Naive B cell (primary cell): ENCODE data around the gene JMY. TPM values are rescaled to one million over a fixed set of nuclear protein-coding genes. Genes with fewer than 3 reads are reported as not detected.
A peak's percentile ranks its signal among the peaks of the same experiment; 100 is the strongest.
"Not testable (repeated sequence)": the region's sequence is repeated elsewhere in the genome, so short reads cannot be mapped to it uniquely, and the experiment has no call there.

Experiments used
- ATAC-seq, 2 donors: fragments of 150-1000 bp; cut with Tn5 transposase; 2 replicates each; pipeline ENCODE4 v1.10.0; 2021; ENCODE audit warnings: low read depth in 2 of 2, mild to moderate bottlenecking in 2 of 2, moderate library complexity in 2 of 2
- DNase-seq: peaks from one replicate; pipeline ENCODE4 v3.0.0; 2022
- H3K27ac Mint-ChIP-seq, 6 donors: one replicate each; pipeline ENCODE4 v1.8.0; 2020 to 2022; ENCODE audit warnings: mild to moderate bottlenecking in 6 of 6, mixed read lengths in 6 of 6, moderate library complexity in 5 of 6, inconsistent platforms in 2 of 6
- H3K27me3 Mint-ChIP-seq, 3 donors: one replicate each; pipeline ENCODE4 v1.8.0; 2021 to 2022; ENCODE audit warnings: mixed read lengths in 3 of 3, mild to moderate bottlenecking in 1 of 3
- H3K36me3 Mint-ChIP-seq, 2 donors: one replicate each; pipeline ENCODE4 v1.8.0; 2020 to 2022; ENCODE audit warnings: mixed read lengths in 2 of 2, inconsistent platforms in 1 of 2, mild to moderate bottlenecking in 1 of 2
- H3K4me1 Mint-ChIP-seq, 3 donors: one replicate each; pipeline ENCODE4 v1.8.0; 2020 to 2022; ENCODE audit warnings: mixed read lengths in 3 of 3, inconsistent platforms in 1 of 3, mild to moderate bottlenecking in 1 of 3, moderate library complexity in 1 of 3
- H3K4me3 Mint-ChIP-seq, 8 donors: one replicate each; pipeline ENCODE4 v1.8.0; 2020 to 2022; ENCODE audit warnings: mild to moderate bottlenecking in 8 of 8, mixed read lengths in 8 of 8, moderate library complexity in 8 of 8, inconsistent platforms in 2 of 8
- H3K9me3 Mint-ChIP-seq, 7 donors: one replicate each; pipeline ENCODE4 v1.8.0; 2020 to 2022; ENCODE audit warnings: mixed read lengths in 7 of 7, mild to moderate bottlenecking in 5 of 7, inconsistent platforms in 2 of 7, moderate library complexity in 1 of 7
- polyA plus RNA-seq, 6 donors: library from polyadenylated mRNA; unstranded; fragments of 300-500 nt; fragmentation: Illumina TruSeq; gene quantifications; one replicate each; pipeline ENCODE4 v1.2.3, GENCODE V29; 2021; ENCODE audit warnings: low read depth in 6 of 6

JMY gene
- polyA plus RNA-seq, 6 donors from 2014 or later, result 3.1 to 5.2 (median 4.6) TPM

- ATAC-seq (no peak), DNase-seq (no peak)
- no peaks in the 10 kb centered on the region for H3K9me3 Mint-ChIP-seq
- peak overlapping the region in 2 of 6 donors; percentile 54 to 59 for H3K27ac Mint-ChIP-seq
- no peaks in the 10 kb centered on the region for H3K27me3 Mint-ChIP-seq
- H3K36me3 Mint-ChIP-seq, result no peaks in the 10 kb centered on the region
- no peak overlapping the region for H3K4me3 Mint-ChIP-seq
- H3K4me1 Mint-ChIP-seq, result peaks cover 38 to 61% (median 54%) of the 10 kb centered on the region in 3 donors
These were observed 6.5 kb downstream of the JMY start for GRCh38 chr5:79242242-79243039.

GRCh38 chr5:79243224-79243623 is 7.3 kb downstream of the JMY start:
- Mint-ChIP-seq H3K27me3 (no peaks in the 10 kb centered on the region), H3K4me3 (no peak overlapping the region), H3K27ac (no peak overlapping the region), H3K36me3 (no peaks in the 10 kb centered on the region), H3K4me1 (peaks cover 32 to 53% (median 49%) of the 10 kb centered on the region in 3 donors), H3K9me3 (no peaks in the 10 kb centered on the region)
- ATAC-seq (no peak), DNase-seq (no peak)

GRCh38 chr5:79254067-79254466 is 18.1 kb downstream of the JMY start:
- H3K27ac Mint-ChIP-seq, result peak overlapping the region in 1 of 6 donors; percentile 78

GRCh38 chr5:79255786-79256557 is 20.0 kb downstream of the JMY start:
- DNase-seq (no peak), ATAC-seq (no peak)
- Mint-ChIP-seq H3K27ac (no peak overlapping the region), H3K9me3 (peaks cover 0 to 13% (median 6%) of the 10 kb centered on the region in 7 donors), H3K4me3 (peak overlapping the region in 1 of 8 donors; percentile 35), H3K4me1 (peaks cover 27 to 53% (median 32%) of the 10 kb centered on the region in 3 donors), H3K36me3 (peaks cover 13 to 28% of the 10 kb centered on the region in 2 donors), H3K27me3 (no peaks in the 10 kb centered on the region)

More at GRCh38 chr5:79254067-79254466, 18.1 kb downstream of the JMY start:
- not testable (repeated sequence) for DNase-seq, H3K4me3 Mint-ChIP-seq, ATAC-seq, H3K27me3 Mint-ChIP-seq
- H3K9me3 Mint-ChIP-seq, result peaks cover 0 to 13% (median 6%) of the 10 kb centered on the region in 7 donors
- peaks cover 34 to 60% (median 35%) of the 10 kb centered on the region in 3 donors for H3K4me1 Mint-ChIP-seq
- H3K36me3 Mint-ChIP-seq, result peaks cover 13 to 28% of the 10 kb centered on the region in 2 donors

GRCh38 chr5:79256563-79256962 is 20.6 kb downstream of the JMY start:
- H3K4me1 Mint-ChIP-seq, result peaks cover 27 to 50% (median 33%) of the 10 kb centered on the region in 3 donors
- H3K27ac Mint-ChIP-seq, result no peak overlapping the region
- ATAC-seq (no peak), DNase-seq (no peak)
- H3K36me3 Mint-ChIP-seq, result peaks cover 13 to 28% of the 10 kb centered on the region in 2 donors
- H3K27me3 Mint-ChIP-seq, result no peaks in the 10 kb centered on the region
- H3K9me3 Mint-ChIP-seq, result peaks cover 0 to 13% (median 6%) of the 10 kb centered on the region in 7 donors
- H3K4me3 Mint-ChIP-seq, result no peak overlapping the region

GRCh38 chr5:79257314-79257713 is 21.4 kb downstream of the JMY start:
- Mint-ChIP-seq H3K27me3 (no peaks in the 10 kb centered on the region), H3K36me3 (peaks cover 8 to 24% of the 10 kb centered on the region in 2 donors), H3K9me3 (peaks cover 0 to 13% (median 6%) of the 10 kb centered on the region in 7 donors), H3K4me1 (peaks cover 32 to 51% (median 35%) of the 10 kb centered on the region in 3 donors), H3K27ac (peak overlapping the region in 1 of 6 donors; percentile 47), H3K4me3 (no peak overlapping the region)
- ATAC-seq, result no peak
- DNase-seq, result no peak

GRCh38 chr5:79258801-79259200 is 22.9 kb downstream of the JMY start:
- Mint-ChIP-seq H3K27me3 (no peaks in the 10 kb centered on the region), H3K4me3 (no peak overlapping the region), H3K36me3 (peaks cover 4 to 14% of the 10 kb centered on the region in 2 donors), H3K27ac (peak overlapping the region in 1 of 6 donors; percentile 20), H3K9me3 (peaks cover 0 to 5% (median 0%) of the 10 kb centered on the region in 7 donors), H3K4me1 (peaks cover 32 to 52% (median 46%) of the 10 kb centered on the region in 3 donors)
- DNase-seq (no peak), ATAC-seq (no peak)

- Mint-ChIP-seq H3K4me3 (no peak overlapping the region), H3K9me3 (peaks cover 0 to 3% (median 0%) of the 10 kb centered on the region in 7 donors), H3K27ac (no peak overlapping the region), H3K4me1 (peaks cover 29 to 46% (median 40%) of the 10 kb centered on the region in 3 donors), H3K36me3 (peaks cover 4 to 11% of the 10 kb centered on the region in 2 donors), H3K27me3 (no peaks in the 10 kb centered on the region)
- no peak for DNase-seq
- no peak for ATAC-seq
These were observed 23.5 kb downstream of the JMY start for GRCh38 chr5:79259383-79259782.

GRCh38 chr5:79259810-79260209 is 23.9 kb downstream of the JMY start:
- no peak for DNase-seq
- H3K27me3 Mint-ChIP-seq, result no peaks in the 10 kb centered on the region
- H3K4me1 Mint-ChIP-seq, result peaks cover 25 to 42% (median 36%) of the 10 kb centered on the region in 3 donors
- no peak for ATAC-seq
- H3K4me3 Mint-ChIP-seq, result no peak overlapping the region
- H3K36me3 Mint-ChIP-seq, result peaks cover 4 to 7% of the 10 kb centered on the region in 2 donors
- no peak overlapping the region for H3K27ac Mint-ChIP-seq
- H3K9me3 Mint-ChIP-seq, result peaks cover 0 to under 1% (median 0%) of the 10 kb centered on the region in 7 donors

GRCh38 chr5:79261897-79262296 is 26.0 kb downstream of the JMY start:
- peaks cover 13 to 21% (median 21%) of the 10 kb centered on the region in 3 donors for H3K4me1 Mint-ChIP-seq
- peaks cover 0 to 4% of the 10 kb centered on the region in 2 donors for H3K36me3 Mint-ChIP-seq
- H3K9me3 Mint-ChIP-seq, result no peaks in the 10 kb centered on the region
- no peaks in the 10 kb centered on the region for H3K27me3 Mint-ChIP-seq
- DNase-seq, result no peak
- no peak overlapping the region for H3K4me3 Mint-ChIP-seq
- ATAC-seq, result no peak
- peak overlapping the region in 1 of 6 donors; percentile 35 for H3K27ac Mint-ChIP-seq

GRCh38 chr5:79263290-79263689 is 27.4 kb downstream of the JMY start:
- Mint-ChIP-seq H3K36me3 (peaks cover 0 to 4% of the 10 kb centered on the region in 2 donors), H3K4me1 (peaks cover 13 to 20% (median 18%) of the 10 kb centered on the region in 3 donors), H3K4me3 (no peak overlapping the region), H3K9me3 (no peaks in the 10 kb centered on the region), H3K27ac (no peak overlapping the region), H3K27me3 (no peaks in the 10 kb centered on the region)
- DNase-seq, result no peak
- ATAC-seq, result peak in 1 of 2 donors; percentile 30

- no peak overlapping the region for H3K27ac Mint-ChIP-seq
- peaks cover 0 to 6% (median 4%) of the 10 kb centered on the region in 7 donors for H3K9me3 Mint-ChIP-seq
- no peak overlapping the region for H3K4me3 Mint-ChIP-seq
- DNase-seq, result no peak
- peaks cover 0 to 9% of the 10 kb centered on the region in 2 donors for H3K36me3 Mint-ChIP-seq
- no peaks in the 10 kb centered on the region for H3K27me3 Mint-ChIP-seq
- peaks cover 17 to 31% (median 28%) of the 10 kb centered on the region in 3 donors for H3K4me1 Mint-ChIP-seq
- ATAC-seq, result no peak
These were observed 31.2 kb downstream of the JMY start for GRCh38 chr5:79267180-79267579.

GRCh38 chr5:79269733-79270166 is 33.8 kb downstream of the JMY start:
- Mint-ChIP-seq H3K27ac (peak overlapping the region in 1 of 6 donors; percentile 52), H3K9me3 (peaks cover 0 to 17% (median 6%) of the 10 kb centered on the region in 7 donors), H3K36me3 (peaks cover 0 to 10% of the 10 kb centered on the region in 2 donors), H3K4me3 (no peak overlapping the region), H3K27me3 (no peaks in the 10 kb centered on the region), H3K4me1 (peaks cover 14 to 30% (median 19%) of the 10 kb centered on the region in 3 donors)
- DNase-seq (no peak), ATAC-seq (no peak)
